Mammary epithelial cell (primary cell): ENCODE data around the gene IRGQ.

Experiments
- EZH2 ChIP-seq: IDR thresholded peaks from 2 replicates; pipeline ENCODE4 v1.6.1; 2012; ENCODE audit warnings: low read length, inconsistent platforms, borderline replicate concordance
- TF ChIP-seq, protein P1 (sequence below), 2 donors: IDR thresholded peaks in 1 of 2; conservative IDR thresholded peaks in 1 of 2; 2 replicates each; pipeline ENCODE4 v1.5.1; 2011 to 2012; ENCODE audit warnings: inconsistent platforms in 2 of 2, low read length in 2 of 2, mild to moderate bottlenecking in 2 of 2, control low read depth in 1 of 2, low read depth in 1 of 2; ENCODE audit not compliant: insufficient read depth in 1 of 2; ENCODE audit errors: extremely low read depth in 1 of 2

GRCh38 chr19:43584484-43584883 lies 11.4 kb downstream of the IRGQ start:
- TF ChIP-seq, protein P1, sequence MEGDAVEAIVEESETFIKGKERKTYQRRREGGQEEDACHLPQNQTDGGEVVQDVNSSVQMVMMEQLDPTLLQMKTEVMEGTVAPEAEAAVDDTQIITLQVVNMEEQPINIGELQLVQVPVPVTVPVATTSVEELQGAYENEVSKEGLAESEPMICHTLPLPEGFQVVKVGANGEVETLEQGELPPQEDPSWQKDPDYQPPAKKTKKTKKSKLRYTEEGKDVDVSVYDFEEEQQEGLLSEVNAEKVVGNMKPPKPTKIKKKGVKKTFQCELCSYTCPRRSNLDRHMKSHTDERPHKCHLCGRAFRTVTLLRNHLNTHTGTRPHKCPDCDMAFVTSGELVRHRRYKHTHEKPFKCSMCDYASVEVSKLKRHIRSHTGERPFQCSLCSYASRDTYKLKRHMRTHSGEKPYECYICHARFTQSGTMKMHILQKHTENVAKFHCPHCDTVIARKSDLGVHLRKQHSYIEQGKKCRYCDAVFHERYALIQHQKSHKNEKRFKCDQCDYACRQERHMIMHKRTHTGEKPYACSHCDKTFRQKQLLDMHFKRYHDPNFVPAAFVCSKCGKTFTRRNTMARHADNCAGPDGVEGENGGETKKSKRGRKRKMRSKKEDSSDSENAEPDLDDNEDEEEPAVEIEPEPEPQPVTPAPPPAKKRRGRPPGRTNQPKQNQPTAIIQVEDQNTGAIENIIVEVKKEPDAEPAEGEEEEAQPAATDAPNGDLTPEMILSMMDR (conservative IDR thresholded peaks at IDR 0.05 in 1 of 2, IDR thresholded peaks at IDR 0.05 in 1 of 2; ENCODE audit: extremely low read depth in 1 of 2, insufficient read depth in 1 of 2, low read depth in 1 of 2, low read length in 2 of 2), result no peak
- TF ChIP-seq EZH2, result no peak
